Midbrain (tissue), 1 donor: Measurements from ENCODE around the gene PKD2L1.
"Not testable (repeated sequence)": the region's sequence is repeated elsewhere in the genome, so short reads cannot be mapped to it uniquely, and the experiment has no call there.

Experiments
- DNase-seq: peaks from one replicate; lab custom pipeline; 2025; lab: John Stamatoyannopoulos, UW

The PKD2L1 gene

DNA sequence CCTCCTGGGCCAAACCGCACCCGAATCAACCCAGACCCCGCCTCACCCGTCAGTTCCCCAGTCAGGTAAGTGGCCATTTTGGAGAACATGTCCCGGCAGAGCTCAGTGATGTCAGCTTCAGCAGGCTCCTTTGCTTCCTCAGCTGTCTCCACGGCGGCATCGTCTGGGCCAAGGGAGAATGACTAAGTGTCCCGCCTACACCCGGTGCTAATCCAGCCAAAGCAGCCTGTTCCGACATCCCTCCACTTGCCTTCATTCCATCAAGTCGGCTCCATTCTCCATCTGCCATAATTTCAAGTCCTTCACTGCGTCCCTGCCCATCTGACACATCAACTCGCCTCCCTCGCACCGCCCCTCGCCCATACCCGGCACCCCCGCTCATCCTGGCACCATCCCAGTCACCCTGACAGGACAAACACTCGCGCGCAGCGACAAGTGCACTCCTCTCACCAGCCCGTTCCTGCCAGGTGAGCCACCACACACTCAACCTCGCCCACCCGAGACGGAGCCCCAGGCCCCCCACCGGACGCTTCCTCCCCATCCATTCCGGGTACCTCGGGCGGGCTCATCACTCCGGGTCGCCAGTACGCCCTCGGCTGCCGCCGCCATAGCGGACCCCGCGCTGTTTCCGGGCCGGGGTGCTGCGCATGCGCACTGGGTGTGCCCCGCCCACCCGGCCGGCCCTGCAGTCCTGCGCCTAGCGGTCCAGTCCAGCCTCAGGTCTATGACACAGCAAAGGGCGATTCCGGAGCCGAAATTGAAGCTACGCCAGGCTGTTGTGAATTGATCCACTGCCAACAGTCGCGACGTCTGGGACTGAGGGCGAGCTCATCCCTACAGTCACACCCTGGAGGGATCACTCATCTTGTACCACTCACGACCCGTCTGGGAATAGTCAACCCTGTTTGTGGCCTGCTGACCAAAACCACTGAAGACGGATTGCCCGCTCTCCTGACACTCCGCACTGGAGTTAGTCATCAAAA is 43.7 kb downstream of the PKD2L1 start, which contains the start of gene BLOC1S2:
TSS of gene BLOC1S2 (minus strand) at position 630 of the 983 bp plus-strand sequence. CDS start at position 609, 21 bp downstream.
- peak; percentile 90 for DNase-seq

DNA sequence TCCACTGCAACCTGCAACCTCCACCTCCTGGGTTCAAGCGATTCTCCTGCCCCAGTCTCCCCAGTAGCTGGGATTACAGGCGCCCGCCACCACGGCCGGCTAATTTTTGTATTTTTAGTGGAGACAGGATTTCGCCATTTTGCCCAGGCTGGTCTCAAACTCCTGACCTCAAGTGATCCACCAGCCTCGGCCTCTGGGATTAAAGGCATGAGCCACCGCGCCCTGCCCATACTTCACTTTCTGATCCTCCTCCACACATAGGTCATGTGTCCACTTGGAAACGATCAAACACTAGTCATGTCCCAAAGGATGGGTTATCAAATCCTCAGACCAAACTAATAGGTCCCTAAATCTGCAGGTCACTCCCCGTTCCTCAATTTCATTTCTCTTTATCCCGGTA is 44.7 kb downstream of the PKD2L1 start:
- DNase-seq: not testable (repeated sequence)

DNA sequence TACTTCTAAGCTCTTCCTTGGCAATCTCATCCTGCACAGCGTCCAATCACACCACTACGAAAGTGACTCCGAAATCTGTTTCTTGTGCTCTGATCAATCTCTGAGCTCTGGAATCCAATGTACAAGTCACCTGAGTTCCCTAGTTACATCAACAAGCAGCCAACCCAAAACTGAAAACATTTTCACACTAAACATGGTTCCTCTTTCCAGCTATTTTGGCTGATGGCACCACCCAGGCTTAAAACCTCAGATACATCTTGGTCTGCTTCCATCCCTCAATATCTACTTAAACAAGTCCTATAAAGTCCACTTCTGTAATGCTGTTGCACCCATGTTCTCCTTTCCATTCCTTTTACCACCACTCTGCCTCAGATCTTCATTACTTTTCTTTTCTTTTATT is 47.1 kb downstream of the PKD2L1 start:
- DNase-seq: no peak

DNA sequence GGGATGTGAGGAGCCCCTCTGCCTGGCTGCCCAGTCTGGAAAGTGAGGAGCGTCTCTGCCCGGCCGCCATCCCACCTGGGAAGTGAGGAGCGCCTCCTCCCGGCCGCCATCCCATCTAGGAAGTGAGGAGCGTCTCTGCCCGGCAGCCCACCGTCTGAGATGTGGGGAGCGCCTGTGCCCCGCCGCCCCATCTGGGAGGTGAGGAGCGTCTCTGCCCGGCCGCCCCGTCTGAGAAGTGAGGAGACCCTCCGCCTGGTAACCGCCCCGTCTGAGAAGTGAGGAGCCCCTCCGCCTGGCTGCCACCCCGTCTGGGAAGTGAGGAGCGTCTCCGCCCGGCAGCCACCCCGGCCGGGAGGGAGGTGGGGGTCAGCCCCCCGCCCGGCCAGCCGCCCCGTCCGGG is 53.1 kb downstream of the PKD2L1 start:
- not testable (repeated sequence) for DNase-seq

DNA sequence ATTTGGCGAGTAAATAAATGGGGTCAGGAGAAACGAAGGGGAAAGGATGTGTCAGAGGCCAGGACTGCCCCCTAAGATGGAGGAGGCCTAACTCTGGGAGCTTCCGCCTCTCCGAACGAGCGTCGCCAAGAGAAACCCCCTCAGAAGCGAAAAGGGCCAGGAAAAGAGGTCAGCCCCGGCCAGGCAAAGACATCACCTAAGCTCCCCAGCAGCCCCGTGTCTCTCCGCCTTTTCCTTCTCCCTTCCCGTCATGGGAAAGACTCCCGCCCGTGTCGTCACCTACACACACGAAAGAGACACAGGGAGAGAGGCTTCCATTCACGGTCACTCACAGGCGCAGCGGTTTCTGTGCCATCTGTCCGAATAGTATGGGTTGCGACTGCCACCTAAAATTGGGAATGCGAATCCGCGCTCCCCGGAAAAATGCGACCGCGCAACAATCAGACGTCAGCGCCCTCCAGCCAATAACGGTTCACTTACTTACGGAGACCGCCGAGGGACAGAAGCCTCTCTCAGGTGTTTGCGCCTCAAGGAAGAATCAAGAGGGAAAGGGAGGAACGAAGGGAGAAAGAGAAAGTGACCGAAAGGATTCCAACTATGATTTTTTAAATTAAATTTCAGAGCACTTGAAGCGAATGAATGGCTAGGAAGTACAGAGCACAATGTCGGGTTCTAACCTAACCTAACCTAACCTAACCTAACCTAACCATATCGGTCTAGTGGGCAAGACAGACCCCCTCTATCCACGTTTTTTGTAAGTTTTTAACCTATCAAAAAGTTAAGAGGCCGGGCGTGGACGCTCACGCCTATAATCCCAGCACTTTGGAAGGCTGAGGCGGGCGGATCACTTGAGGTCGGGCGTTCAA is 62.6 kb downstream of the PKD2L1 start, which contains the start of gene CWF19L1:
TSS of gene CWF19L1 (minus strand) at position 400 of the 866 bp plus-strand sequence. CDS start at position 355, 45 bp downstream.
- DNase-seq: peak; percentile 82

DNA sequence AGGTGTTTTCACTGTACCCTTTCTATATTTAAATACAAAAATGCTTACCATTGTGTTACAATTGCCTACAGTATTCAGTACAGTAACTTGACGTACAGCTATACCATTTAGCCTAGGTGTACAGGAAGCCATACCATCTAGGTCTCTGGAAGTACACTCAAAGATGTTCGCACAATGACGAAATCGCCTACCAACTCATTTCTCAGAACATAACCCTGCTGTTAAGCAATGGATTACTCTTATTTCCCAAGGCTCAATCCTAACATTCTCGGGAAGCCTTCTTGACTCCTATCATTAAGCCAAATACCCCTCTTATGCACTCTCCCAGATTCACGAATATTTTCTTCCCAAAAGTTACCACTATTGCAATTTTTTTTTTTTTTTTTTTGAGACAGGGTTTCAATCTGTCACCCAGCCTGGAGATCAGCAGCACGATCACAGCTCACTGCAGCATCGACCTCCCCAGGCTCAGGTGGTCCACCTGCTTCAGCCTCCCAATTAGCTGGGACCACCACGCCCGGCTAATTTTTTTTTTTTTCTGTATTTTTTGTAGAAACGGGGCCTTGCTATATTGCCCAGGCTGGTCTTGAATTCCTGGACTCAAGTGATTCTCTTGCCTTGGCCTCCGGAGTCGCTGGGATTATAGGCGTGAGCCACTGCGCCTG is 64.1 kb downstream of the PKD2L1 start:
- no peak for DNase-seq

DNA sequence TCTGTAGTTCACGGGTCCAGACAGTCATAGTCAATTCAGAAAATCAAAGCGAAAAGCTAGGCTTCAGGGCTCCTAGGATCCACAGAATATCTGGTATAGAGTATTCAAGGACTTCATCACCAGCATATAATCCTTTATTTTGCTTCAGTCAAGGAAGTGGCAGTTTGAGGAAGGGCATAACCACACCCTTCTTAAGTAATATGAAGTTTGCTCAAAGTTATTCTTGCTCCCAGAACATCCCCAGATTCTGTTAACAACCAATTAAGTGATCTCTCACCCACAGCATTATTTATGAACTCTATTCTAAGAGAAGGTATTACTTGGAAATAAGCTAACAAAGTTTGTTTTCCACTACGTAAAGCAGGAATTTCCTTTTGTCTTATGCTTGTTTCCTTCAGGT is 75.8 kb downstream of the PKD2L1 start:
- no peak for DNase-seq

DNA sequence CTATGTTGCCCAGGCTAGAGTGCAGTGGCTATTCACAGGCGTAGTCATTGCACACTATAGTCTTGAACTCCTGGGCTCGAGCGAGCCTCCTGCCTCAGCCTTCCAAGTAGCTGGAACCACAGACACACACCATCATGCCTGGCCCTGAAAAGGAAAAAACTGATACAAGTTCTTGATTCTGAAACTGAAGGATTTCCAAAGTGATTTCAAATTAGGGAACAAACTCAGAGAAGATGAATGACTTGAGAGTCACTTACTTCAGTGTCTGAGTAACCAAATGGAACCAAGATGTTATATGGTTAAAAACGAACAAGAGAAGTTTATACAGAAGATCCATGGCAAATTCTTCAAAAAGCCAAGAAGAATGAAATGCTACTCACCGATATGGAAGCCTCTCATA is 77.0 kb downstream of the PKD2L1 start:
- no peak for DNase-seq

DNA sequence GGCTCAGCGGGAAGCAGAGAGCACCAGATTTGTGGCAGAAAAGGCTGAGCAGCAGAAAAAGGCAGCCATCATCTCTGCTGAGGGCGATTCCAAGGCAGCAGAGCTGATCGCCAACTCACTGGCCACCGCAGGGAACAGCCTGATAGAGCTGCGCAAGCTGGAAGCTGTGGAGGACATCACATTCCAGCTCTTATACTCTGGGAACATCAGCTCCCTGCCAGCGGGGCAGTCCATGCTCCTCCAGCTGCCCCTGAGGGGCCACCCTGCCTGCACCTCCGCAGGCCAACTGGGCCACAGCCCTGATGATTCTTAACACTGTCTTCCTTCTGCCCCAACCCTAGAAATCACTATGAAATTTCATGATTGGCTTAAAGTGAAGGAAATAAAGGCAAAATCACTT is 81.2 kb downstream of the PKD2L1 start:
- no peak for DNase-seq

DNA sequence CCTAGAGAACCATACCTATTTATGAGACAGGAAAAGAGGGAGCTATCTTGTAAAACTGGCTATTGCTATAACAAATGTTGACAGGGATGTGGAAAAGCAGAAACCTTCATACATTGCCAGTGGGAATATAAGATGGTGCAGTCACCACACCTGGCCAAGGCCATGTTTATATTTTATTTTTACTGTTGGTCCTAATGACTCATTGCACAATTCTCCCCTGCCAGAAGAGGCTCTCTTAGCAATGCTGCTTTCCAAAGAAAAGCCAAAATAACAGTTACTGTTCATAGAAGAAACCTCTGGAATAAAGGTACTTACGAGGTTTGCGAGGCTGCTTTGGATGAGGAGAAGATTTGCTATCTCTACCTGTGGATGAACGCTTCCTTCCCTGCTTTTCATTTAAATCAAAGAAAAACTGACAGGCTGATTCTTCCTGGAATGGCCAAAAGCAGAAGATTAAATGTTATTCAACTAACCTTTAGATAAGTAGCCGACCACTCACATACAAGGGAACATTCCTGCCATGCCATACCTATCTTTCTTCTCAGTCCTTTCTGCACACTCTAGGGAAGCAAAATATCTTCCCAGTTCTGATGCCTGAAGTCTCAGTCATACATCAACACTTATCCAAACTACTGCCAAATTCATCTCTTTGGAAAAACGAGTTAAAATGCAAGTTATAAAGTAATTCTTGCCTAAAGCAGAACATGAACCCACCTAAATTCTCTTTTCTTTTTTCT is 84.4 kb downstream of the PKD2L1 start:
- no peak for DNase-seq

DNA sequence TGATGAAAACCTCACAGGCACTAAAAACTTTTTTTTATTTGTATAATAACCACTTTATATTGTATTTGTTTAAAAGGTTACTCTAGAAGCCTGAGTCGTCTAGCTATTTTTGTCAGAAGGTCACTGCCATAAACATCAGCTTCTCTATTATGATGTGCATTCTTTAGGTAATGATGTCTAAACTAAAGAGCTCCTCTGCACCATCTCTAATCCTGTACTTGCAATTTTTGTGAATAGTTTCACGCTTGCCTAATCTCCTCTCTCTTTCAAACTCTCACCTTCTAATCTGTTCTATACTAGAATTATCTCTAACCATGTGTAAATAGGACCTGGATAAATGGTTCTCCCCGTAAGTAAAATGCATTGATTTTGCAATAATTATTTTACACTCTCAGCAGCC is 90.2 kb downstream of the PKD2L1 start:
- DNase-seq: no peak

DNA sequence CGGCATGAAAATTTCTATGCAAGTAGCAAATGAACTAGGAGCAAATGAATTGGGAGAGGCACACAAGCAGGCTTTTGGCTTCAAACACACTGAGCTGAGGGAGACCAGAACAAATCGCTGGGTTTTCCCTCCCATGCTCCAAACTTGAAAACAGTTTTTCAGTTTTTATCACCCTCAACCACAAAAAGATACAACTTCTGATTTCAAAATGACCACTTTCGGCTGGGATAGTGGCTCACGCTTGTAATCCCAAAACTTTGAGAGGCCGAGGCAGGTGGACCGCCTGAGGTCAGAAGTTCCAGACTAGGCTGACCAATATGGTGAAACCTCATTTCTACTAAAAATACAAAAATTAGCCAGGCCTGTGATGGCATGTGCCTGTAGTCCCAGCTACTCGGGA is 91.6 kb downstream of the PKD2L1 start:
- no peak for DNase-seq
